ENCODE measurements around the gene TRAK2. TPM values are rescaled to one million over a fixed set of nuclear protein-coding genes. Genes with fewer than 3 reads are reported as not detected.
A peak's percentile ranks its signal among the peaks of the same experiment; 100 is the strongest.

Gene TRAK2
- total and polyA plus RNA-seq, 2 of the 13 experiments (the other 11 are each of a cell fraction or from before 2014, with no cell fraction given): 7.7 to 21.0 TPM

DNA sequence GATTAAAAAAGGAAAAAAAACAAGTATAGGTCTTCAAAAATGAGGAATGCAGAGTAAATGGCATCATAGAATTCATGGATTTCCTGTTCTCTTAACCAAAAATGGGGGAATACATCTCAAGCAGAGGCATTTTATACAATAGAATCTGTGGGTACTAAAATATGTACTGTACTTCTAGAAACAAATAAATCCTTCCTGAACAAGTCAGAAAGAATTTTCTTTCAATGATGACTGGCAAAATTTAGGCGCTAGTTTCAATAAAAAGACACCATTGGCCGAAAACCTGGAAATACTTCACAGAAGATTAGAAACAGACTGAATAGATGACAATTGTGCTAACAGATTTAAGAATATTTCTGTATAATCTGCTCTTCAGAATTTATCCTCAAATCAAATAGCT is 15.1 kb downstream of the TRAK2 start:
- no peak overlapping the region for H2AFZ ChIP-seq (ENCODE audit: low read length)
- no peak for FAIRE-seq
- no peak for DNase-seq (ENCODE audit: low spot score)
- CTCF ChIA-PET (ENCODE audit: low intra/inter-chr PET ratio, low total read pairs): no interaction called here
- intact Hi-C loops (cut with micrococcal nuclease; ENCODE audit: unreplicated experiment): no loop called here
- no TSS peak for BruUV-seq (replicated peaks)
- H3K79me2 ChIP-seq (ENCODE audit: insufficient read depth, low read length): peaks cover 10% of the 10 kb centered on the region
- H3K9me3 ChIP-seq (ENCODE audit: low read length): no peaks in the 10 kb centered on the region
- no peak overlapping the region for H3K4me3 ChIP-seq (replicated peaks in 1 of 3; ENCODE audit: insufficient read depth in 1 of 3, low read depth in 2 of 3, low read length in 3 of 3)
- WGBS (ENCODE audit: low lambda C conversion rate): over 99% methylated on average over 2 of the region's 2 CpGs
- H3K36me3 ChIP-seq (replicated peaks in 1 of 2; ENCODE audit: control insufficient read depth in 1 of 2, insufficient read depth in 2 of 2, low read length in 2 of 2): no peaks in the 10 kb centered on the region
- H4K20me1 ChIP-seq (ENCODE audit: insufficient read depth, low read length): no peaks in the 10 kb centered on the region
- POLR2A ChIA-PET: interaction anchor here (1.8 kb wide), 1 partner anchor 15 kb away, joined by 7 read pairs; the partner anchor contains the start of genes STRADB and TRAK2
- H3K4me2 ChIP-seq (ENCODE audit: low read depth, low read length): no peak overlapping the region
- H3K4me1 ChIP-seq (ENCODE audit: insufficient read depth, low read length): peaks cover 58% of the 10 kb centered on the region
- in situ Hi-C loops (cut with HindIII; ENCODE audit: extremely low pct_ligation_motif_present, low pct_unique_long_range_greater_than_20kb): no loop called here
- no peak for ATAC-seq
- TF ChIP-seq DRAP1 (CRISPR knock-in tag; IDR thresholded peaks at IDR 0.05): no peak
- TF ChIP-seq NFE2L2 (IDR thresholded peaks at IDR 0.05; ENCODE audit: low read length): peak; percentile 75
- H3K9ac ChIP-seq (ENCODE audit: insufficient read depth, low read depth, low read length): no peak overlapping the region
- H3K27me3 ChIP-seq (ENCODE audit: control insufficient read depth in 1 of 2, insufficient read depth in 2 of 2, low read length in 2 of 2): no peaks in the 10 kb centered on the region
- H3K27ac ChIP-seq (ENCODE audit: extremely low read length, insufficient read depth, low read length): no peak overlapping the region

GRCh38 chr2:201433394-201433995 is 17.8 kb downstream of the TRAK2 start:
- Histone ChIP-seq H3K79me2 (ENCODE audit: insufficient read depth, low read length) (peaks cover 7% of the 10 kb centered on the region), H3K27ac (ENCODE audit: extremely low read length, insufficient read depth, low read length) (peak overlapping the region; percentile 9), H3K36me3 (replicated peaks in 1 of 2; ENCODE audit: control insufficient read depth in 1 of 2, insufficient read depth in 2 of 2, low read length in 2 of 2) (no peaks in the 10 kb centered on the region), H3K27me3 (ENCODE audit: control insufficient read depth in 1 of 2, insufficient read depth in 2 of 2, low read length in 2 of 2) (no peaks in the 10 kb centered on the region), H3K4me3 (replicated peaks in 1 of 3; ENCODE audit: insufficient read depth in 1 of 3, low read depth in 2 of 3, low read length in 3 of 3) (no peak overlapping the region), H3K4me1 (ENCODE audit: insufficient read depth, low read length) (peaks cover 58% of the 10 kb centered on the region), H4K20me1 (ENCODE audit: insufficient read depth, low read length) (no peaks in the 10 kb centered on the region), H3K9ac (ENCODE audit: insufficient read depth, low read depth, low read length) (no peak overlapping the region), H2AFZ (ENCODE audit: low read length) (no peak overlapping the region), H3K9me3 (ENCODE audit: low read length) (no peaks in the 10 kb centered on the region), H3K4me2 (ENCODE audit: low read depth, low read length) (peak overlapping the region; percentile 13)
- intact Hi-C loops (cut with micrococcal nuclease; ENCODE audit: unreplicated experiment) (no loop called here), in situ Hi-C loops (cut with HindIII; ENCODE audit: extremely low pct_ligation_motif_present, low pct_unique_long_range_greater_than_20kb) (no loop called here)
- no TSS peak for BruUV-seq (replicated peaks)
- DNase-seq (ENCODE audit: low spot score): peak; percentile 69
- FAIRE-seq: peak; percentile 36
- POLR2A ChIA-PET: interaction anchor here (0.8 kb wide), 1 partner anchor 18 kb away, joined by 4 read pairs; the partner anchor contains the start of genes STRADB and TRAK2
- peak; percentile 56 for ATAC-seq
- CTCF ChIA-PET (ENCODE audit: low intra/inter-chr PET ratio, low total read pairs): no interaction called here
- WGBS (ENCODE audit: low lambda C conversion rate): 57% methylated on average over 11 of the region's 11 CpGs
- TF ChIP-seq MEIS2 (CRISPR knock-in tag; IDR thresholded peaks at IDR 0.05) (no peak), MIXL1 (CRISPR knock-in tag; IDR thresholded peaks at IDR 0.05) (peak; percentile 68), GATA4 (IDR thresholded peaks at IDR 0.05; ENCODE audit: borderline replicate concordance, low read depth) (peak; percentile 60; the same call in 1 of the 2 replicates), ZNF564 (CRISPR knock-in tag; IDR thresholded peaks at IDR 0.05) (no peak), IKZF5 (CRISPR knock-in tag; IDR thresholded peaks at IDR 0.05) (peak; percentile 59; the same call in 1 of the 2 replicates), KMT2A (CRISPR knock-in tag; IDR thresholded peaks at IDR 0.05) (0 out of 2 replicates have a peak, but pooled peaks have one; percentile 53), ZNF432 (CRISPR knock-in tag; IDR thresholded peaks at IDR 0.05; ENCODE audit: borderline replicate concordance) (no peak), ARID5B (CRISPR knock-in tag; IDR thresholded peaks at IDR 0.05) (peak; percentile 73)
- TF ChIP-seq, protein P1, sequence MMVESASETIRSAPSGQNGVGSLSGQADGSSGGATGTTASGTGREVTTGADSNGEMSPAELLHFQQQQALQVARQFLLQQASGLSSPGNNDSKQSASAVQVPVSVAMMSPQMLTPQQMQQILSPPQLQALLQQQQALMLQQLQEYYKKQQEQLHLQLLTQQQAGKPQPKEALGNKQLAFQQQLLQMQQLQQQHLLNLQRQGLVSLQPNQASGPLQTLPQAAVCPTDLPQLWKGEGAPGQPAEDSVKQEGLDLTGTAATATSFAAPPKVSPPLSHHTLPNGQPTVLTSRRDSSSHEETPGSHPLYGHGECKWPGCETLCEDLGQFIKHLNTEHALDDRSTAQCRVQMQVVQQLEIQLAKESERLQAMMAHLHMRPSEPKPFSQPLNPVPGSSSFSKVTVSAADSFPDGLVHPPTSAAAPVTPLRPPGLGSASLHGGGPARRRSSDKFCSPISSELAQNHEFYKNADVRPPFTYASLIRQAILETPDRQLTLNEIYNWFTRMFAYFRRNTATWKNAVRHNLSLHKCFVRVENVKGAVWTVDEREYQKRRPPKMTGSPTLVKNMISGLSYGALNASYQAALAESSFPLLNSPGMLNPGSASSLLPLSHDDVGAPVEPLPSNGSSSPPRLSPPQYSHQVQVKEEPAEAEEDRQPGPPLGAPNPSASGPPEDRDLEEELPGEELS (CRISPR knock-in tag; IDR thresholded peaks at IDR 0.05): peak; percentile 75

Data from HepG2 (cell line).